ENCODE results near the gene GCLC. TPM values are rescaled to one million over a fixed set of nuclear protein-coding genes. Genes with fewer than 3 reads are reported as not detected.

The GCLC gene
- total and polyA plus RNA-seq, 10 of the 15 experiments (the other 5 are each of a cell fraction or from before 2014, with no cell fraction given): 6.5 to 23.6 (median 12.5) TPM

DNA sequence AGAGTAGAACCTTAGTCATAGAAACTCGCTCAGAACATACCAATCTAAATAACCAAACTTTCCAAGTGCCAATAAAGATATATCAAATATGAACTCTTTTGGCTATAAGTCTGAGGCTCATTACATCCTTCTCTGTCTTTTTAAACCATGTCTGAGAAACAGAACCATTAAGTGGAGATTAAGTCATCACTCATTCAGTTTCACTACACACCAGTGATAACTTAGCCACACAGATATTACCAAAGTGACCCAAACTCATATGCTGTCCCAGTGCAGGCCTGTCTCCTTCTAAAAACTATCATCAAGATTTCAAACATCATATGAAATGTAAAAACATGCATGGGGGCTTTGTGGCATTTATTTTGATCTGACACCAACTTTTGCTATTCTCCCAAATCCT, 12.0 kb downstream of the GCLC start:
- DNase-seq (ENCODE audit: low read depth, low spot score): no peak
- Histone ChIP-seq H3K27me3 (replicated peaks in 1 of 2; ENCODE audit: control insufficient read depth in 2 of 2, insufficient read depth in 2 of 2, low read length in 1 of 2) (no peaks in the 10 kb centered on the region), H3K4me1 (ENCODE audit: control insufficient read depth, insufficient read depth, low read length) (peaks cover 10% of the 10 kb centered on the region), H3K79me2 (ENCODE audit: control insufficient read depth, insufficient read depth, low read length) (no peaks in the 10 kb centered on the region; the same call in 1 of the 2 replicates), H3K27ac (ENCODE audit: control insufficient read depth, insufficient read depth) (no peak overlapping the region), H3K4me3 (no peak overlapping the region), H3K4me2 (ENCODE audit: control insufficient read depth, insufficient read depth) (no peak overlapping the region), H3K36me3 (ENCODE audit: control insufficient read depth in 2 of 2, insufficient read depth in 2 of 2, low read length in 1 of 2) (no peaks in the 10 kb centered on the region), H4K20me1 (ENCODE audit: control insufficient read depth, insufficient read depth) (no peaks in the 10 kb centered on the region), H3K9ac (ENCODE audit: control insufficient read depth, insufficient read depth, low read length) (no peak overlapping the region), H3K9me3 (replicated peaks; ENCODE audit: control insufficient read depth, insufficient read depth, low read length) (no peaks in the 10 kb centered on the region), H2AFZ (ENCODE audit: control insufficient read depth, low read depth, low read length) (no peak overlapping the region)
- no peak for TF ChIP-seq ZNF622 (IDR thresholded peaks at IDR 0.05)
- 0 out of 2 replicates have a peak, but pooled peaks have one; percentile 46 for TF ChIP-seq ZNF24 (IDR thresholded peaks at IDR 0.05)
- SMC1A ChIA-PET (ENCODE audit: uncharacterized antibody, unreplicated experiment): no interaction called here
- CTCF ChIA-PET: interaction anchor here (0.6 to 1.6 kb wide), 2 partner anchors 192 to 230 kb away, joined by 3 read pairs; no protein-coding TSS in a partner anchor
- in situ Hi-C loops (cut with MboI) (no loop called here), intact Hi-C loops (cut with micrococcal nuclease; ENCODE audit: unreplicated experiment) (no loop called here)
- ATAC-seq: peak; percentile 83
- no peak for FAIRE-seq
- POLR2A ChIA-PET: no interaction called here
- WGBS (ENCODE audit: insufficient coverage, insufficient replicate concordance, low lambda C conversion rate, missing lambda C conversion rate): 100% methylated on average over 1 of the region's 1 CpG
- RAD21 ChIA-PET (ENCODE audit: unreplicated experiment): no interaction called here
- no TSS peak for BruUV-seq (replicated peaks)

DNA sequence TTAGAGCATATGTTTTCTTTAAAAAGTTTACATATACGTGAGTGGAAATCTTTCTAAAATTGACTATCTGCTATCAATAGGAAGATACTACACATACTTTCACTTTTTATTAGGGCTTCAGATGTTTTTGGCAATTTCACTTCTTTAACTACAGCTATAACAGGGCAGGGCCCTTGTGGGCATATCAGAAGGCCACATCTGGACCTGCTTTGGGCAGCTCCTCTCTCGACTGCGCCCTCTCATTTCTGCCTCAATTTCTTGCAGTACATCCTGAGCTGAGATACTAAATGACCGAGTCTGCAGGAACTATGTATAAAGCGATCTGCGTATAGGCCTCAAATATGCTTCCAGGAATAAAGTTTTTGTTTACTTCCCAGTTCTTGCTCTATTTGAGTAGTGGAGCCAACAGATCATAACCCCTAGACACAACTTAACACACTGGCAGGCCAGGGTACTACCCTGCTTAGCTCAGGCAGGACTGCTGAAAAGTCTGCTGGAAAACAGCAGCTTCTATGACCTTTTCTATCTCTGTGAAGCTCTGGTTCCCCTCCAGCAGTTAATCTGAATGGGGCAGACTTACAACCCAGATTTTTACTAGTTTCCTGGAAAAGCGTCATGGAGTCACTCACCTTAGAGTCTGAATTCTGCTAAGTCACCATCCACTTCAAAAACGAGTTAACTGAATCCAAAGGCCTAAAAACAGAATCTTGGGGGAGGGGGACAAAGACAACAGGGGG, 12.7 kb downstream of the GCLC start:
- Histone ChIP-seq H3K9me3 (replicated peaks; ENCODE audit: control insufficient read depth, insufficient read depth, low read length) (no peaks in the 10 kb centered on the region), H3K4me1 (ENCODE audit: control insufficient read depth, insufficient read depth, low read length) (peaks cover 10% of the 10 kb centered on the region), H3K9ac (ENCODE audit: control insufficient read depth, insufficient read depth, low read length) (no peak overlapping the region), H2AFZ (ENCODE audit: control insufficient read depth, low read depth, low read length) (peak overlapping the region; percentile 24), H3K27me3 (replicated peaks in 1 of 2; ENCODE audit: control insufficient read depth in 2 of 2, insufficient read depth in 2 of 2, low read length in 1 of 2) (no peaks in the 10 kb centered on the region), H3K4me2 (ENCODE audit: control insufficient read depth, insufficient read depth) (peak overlapping the region; percentile 38; the same call in 1 of the 2 replicates), H3K4me3 (no peak overlapping the region), H3K36me3 (ENCODE audit: control insufficient read depth in 2 of 2, insufficient read depth in 2 of 2, low read length in 1 of 2) (no peaks in the 10 kb centered on the region), H3K79me2 (ENCODE audit: control insufficient read depth, insufficient read depth, low read length) (no peaks in the 10 kb centered on the region; the same call in 1 of the 2 replicates), H3K27ac (ENCODE audit: control insufficient read depth, insufficient read depth) (no peak overlapping the region), H4K20me1 (ENCODE audit: control insufficient read depth, insufficient read depth) (no peaks in the 10 kb centered on the region)
- in situ Hi-C loops (cut with MboI): no loop called here
- WGBS (ENCODE audit: insufficient coverage, insufficient replicate concordance, low lambda C conversion rate, missing lambda C conversion rate): 72% methylated on average over 8 of the region's 8 CpGs
- ATAC-seq (peak; percentile 54), FAIRE-seq (no peak), DNase-seq (ENCODE audit: low read depth, low spot score) (no peak)
- POLR2A ChIA-PET: no interaction called here
- no TSS peak for BruUV-seq (replicated peaks)
- intact Hi-C loops (cut with micrococcal nuclease; ENCODE audit: unreplicated experiment): no loop called here
- SMC1A ChIA-PET (ENCODE audit: uncharacterized antibody, unreplicated experiment): interaction anchor here (0.8 kb wide), 1 partner anchor 40 kb away, joined by 3 read pairs; no protein-coding TSS in a partner anchor
- CTCF ChIA-PET: interaction anchor here (0.6 to 2.7 kb wide), 3 partner anchors 15 to 193 kb away, joined by 3 to 18 read pairs (median 3); no protein-coding TSS in a partner anchor
- RAD21 ChIA-PET (ENCODE audit: unreplicated experiment): no interaction called here
- TF ChIP-seq, protein P1, sequence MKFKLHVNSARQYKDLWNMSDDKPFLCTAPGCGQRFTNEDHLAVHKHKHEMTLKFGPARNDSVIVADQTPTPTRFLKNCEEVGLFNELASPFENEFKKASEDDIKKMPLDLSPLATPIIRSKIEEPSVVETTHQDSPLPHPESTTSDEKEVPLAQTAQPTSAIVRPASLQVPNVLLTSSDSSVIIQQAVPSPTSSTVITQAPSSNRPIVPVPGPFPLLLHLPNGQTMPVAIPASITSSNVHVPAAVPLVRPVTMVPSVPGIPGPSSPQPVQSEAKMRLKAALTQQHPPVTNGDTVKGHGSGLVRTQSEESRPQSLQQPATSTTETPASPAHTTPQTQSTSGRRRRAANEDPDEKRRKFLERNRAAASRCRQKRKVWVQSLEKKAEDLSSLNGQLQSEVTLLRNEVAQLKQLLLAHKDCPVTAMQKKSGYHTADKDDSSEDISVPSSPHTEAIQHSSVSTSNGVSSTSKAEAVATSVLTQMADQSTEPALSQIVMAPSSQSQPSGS (IDR thresholded peaks at IDR 0.05; ENCODE audit: low read length): no peak
- TF ChIP-seq EZH2 (IDR thresholded peaks at IDR 0.05; ENCODE audit: borderline replicate concordance, control insufficient read depth, low read depth, low read length) (no peak), BCL11A (IDR thresholded peaks at IDR 0.05; ENCODE audit: low read depth, low read length) (no peak), NR2C2 (IDR thresholded peaks at IDR 0.05; ENCODE audit: borderline replicate concordance, control insufficient read depth, insufficient read length, low read depth) (no peak), FOS (IDR thresholded peaks at IDR 0.05; ENCODE audit: borderline replicate concordance, extremely low read depth, insufficient read length) (no peak), MTA3 (IDR thresholded peaks at IDR 0.05; ENCODE audit: borderline replicate concordance, low read length) (no peak)
- TF ChIP-seq, protein P2, sequence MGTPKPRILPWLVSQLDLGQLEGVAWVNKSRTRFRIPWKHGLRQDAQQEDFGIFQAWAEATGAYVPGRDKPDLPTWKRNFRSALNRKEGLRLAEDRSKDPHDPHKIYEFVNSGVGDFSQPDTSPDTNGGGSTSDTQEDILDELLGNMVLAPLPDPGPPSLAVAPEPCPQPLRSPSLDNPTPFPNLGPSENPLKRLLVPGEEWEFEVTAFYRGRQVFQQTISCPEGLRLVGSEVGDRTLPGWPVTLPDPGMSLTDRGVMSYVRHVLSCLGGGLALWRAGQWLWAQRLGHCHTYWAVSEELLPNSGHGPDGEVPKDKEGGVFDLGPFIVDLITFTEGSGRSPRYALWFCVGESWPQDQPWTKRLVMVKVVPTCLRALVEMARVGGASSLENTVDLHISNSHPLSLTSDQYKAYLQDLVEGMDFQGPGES (IDR thresholded peaks at IDR 0.05): no peak
- TF ChIP-seq, protein P3, sequence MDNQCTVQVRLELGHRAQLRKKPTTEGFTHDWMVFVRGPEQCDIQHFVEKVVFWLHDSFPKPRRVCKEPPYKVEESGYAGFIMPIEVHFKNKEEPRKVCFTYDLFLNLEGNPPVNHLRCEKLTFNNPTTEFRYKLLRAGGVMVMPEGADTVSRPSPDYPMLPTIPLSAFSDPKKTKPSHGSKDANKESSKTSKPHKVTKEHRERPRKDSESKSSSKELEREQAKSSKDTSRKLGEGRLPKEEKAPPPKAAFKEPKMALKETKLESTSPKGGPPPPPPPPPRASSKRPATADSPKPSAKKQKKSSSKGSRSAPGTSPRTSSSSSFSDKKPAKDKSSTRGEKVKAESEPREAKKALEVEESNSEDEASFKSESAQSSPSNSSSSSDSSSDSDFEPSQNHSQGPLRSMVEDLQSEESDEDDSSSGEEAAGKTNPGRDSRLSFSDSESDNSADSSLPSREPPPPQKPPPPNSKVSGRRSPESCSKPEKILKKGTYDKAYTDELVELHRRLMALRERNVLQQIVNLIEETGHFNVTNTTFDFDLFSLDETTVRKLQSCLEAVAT (IDR thresholded peaks at IDR 0.05): no peak

Data from GM12878 (cell line).